Tibial artery (tissue), 4 donors: ENCODE results near the gene ARSG.

Source experiments
- DNase-seq, 2 donors: peaks; one replicate each; pipeline ENCODE4 v3.0.0-alpha.2; 2019
- H3K27ac ChIP-seq, 2 donors: fragments of 200-600 bp; sonication (generic) in 1 of 2; 1 replicate in 1 of 2; 2 replicates in 1 of 2; pipeline ENCODE4 v1.5.1; 2018 to 2019; ENCODE audit warnings: mild to moderate bottlenecking in 1 of 2
- H3K27me3 ChIP-seq, 2 donors: fragments of 200-600 bp; sonication (generic) in 1 of 2; one replicate each; pipeline versions ENCODE4 v1.5.1 to v1.6.0; 2016 to 2019
- H3K36me3 ChIP-seq, 3 donors: fragments of 200-600 bp; sonication (generic) in 2 of 3; one replicate each; pipeline ENCODE4 v1.5.1; 2016 to 2019; ENCODE audit warnings: mild to moderate bottlenecking in 2 of 3
- H3K4me1 ChIP-seq, 4 donors: fragments of 200-600 bp; sonication (generic) in 2 of 4; 1 replicate in 3 of 4; 2 replicates in 1 of 4; pipeline ENCODE4 v1.5.1; 2016 to 2019
- H3K4me3 ChIP-seq, 2 donors: fragments of 200-600 bp; sonication (generic) in 1 of 2; 1 replicate in 1 of 2; 2 replicates in 1 of 2; pipeline ENCODE4 v1.5.1; 2018 to 2019; ENCODE audit warnings: mild to moderate bottlenecking in 2 of 2
- H3K9me3 ChIP-seq, 3 donors: fragments of 200-600 bp; sonication (generic) in 1 of 3; one replicate each; pipeline ENCODE4 v1.5.1; 2016 to 2019
- CTCF ChIP-seq, 2 experiments: fragments of 200-600 bp in 1 of 2; fragments of 450-650 bp in 1 of 2; IDR thresholded peaks; one replicate each; pipeline ENCODE4 v1.5.1; 2017 to 2019; ENCODE audit warnings: antibody characterized with exemption in 2 of 2, mild to moderate bottlenecking in 1 of 2, moderate library complexity in 1 of 2
- intact Hi-C: fragments of 100-400 bp; cut with DNase I; formaldehyde crosslinking; loops from one replicate; pipeline ENCODE4 v1.15.0; 2023; ENCODE audit warnings: low total_unique reads

The ARSG gene

GRCh38 chr17:68387435-68388218 lies 96.3 kb downstream of the ARSG start:
- H3K36me3 ChIP-seq = no peaks in the 10 kb centered on the region
- intact Hi-C loops = no loop called here
- H3K27me3 ChIP-seq = no peaks in the 10 kb centered on the region
- TF ChIP-seq CTCF (IDR thresholded peaks at IDR 0.05) = no peak
- H3K9me3 ChIP-seq = no peaks in the 10 kb centered on the region
- H3K27ac ChIP-seq = no peak overlapping the region
- no peak for DNase-seq
- H3K4me1 ChIP-seq = peaks cover 0 to 3% (median 0%) of the 10 kb centered on the region in 4 donors
- no peak overlapping the region for H3K4me3 ChIP-seq

GRCh38 chr17:68389041-68389440 lies 97.7 kb downstream of the ARSG start:
- no peaks in the 10 kb centered on the region for H3K27me3 ChIP-seq
- peaks cover 0 to 3% (median 0%) of the 10 kb centered on the region in 4 donors for H3K4me1 ChIP-seq
- intact Hi-C loops = no loop called here
- no peak overlapping the region for H3K4me3 ChIP-seq
- H3K27ac ChIP-seq = no peak overlapping the region
- TF ChIP-seq CTCF (IDR thresholded peaks at IDR 0.05) = no peak
- H3K36me3 ChIP-seq = no peaks in the 10 kb centered on the region
- no peak for DNase-seq
- H3K9me3 ChIP-seq = no peaks in the 10 kb centered on the region

- peak in 1 of 2 donors; percentile 65 for DNase-seq
- TF ChIP-seq CTCF (IDR thresholded peaks at IDR 0.05) = no peak
- intact Hi-C loops = no loop called here
- Histone ChIP-seq H3K4me1 (peaks cover 0 to 3% (median 0%) of the 10 kb centered on the region in 4 donors), H3K9me3 (peaks cover 0 to 5% (median 0%) of the 10 kb centered on the region in 3 donors), H3K27me3 (no peaks in the 10 kb centered on the region), H3K4me3 (no peak overlapping the region), H3K36me3 (no peaks in the 10 kb centered on the region), H3K27ac (no peak overlapping the region)
Measured at GRCh38 chr17:68390888-68391545, 99.7 kb downstream of the ARSG start.

GRCh38 chr17:68391561-68392268 lies 100.4 kb downstream of the ARSG start:
- H3K9me3 ChIP-seq = peaks cover 0 to 5% (median 0%) of the 10 kb centered on the region in 3 donors
- H3K4me1 ChIP-seq = peaks cover 0 to 3% (median 0%) of the 10 kb centered on the region in 4 donors
- no peak for DNase-seq
- H3K27ac ChIP-seq = no peak overlapping the region
- no peaks in the 10 kb centered on the region for H3K27me3 ChIP-seq
- no peak for TF ChIP-seq CTCF (IDR thresholded peaks at IDR 0.05)
- H3K4me3 ChIP-seq = no peak overlapping the region
- intact Hi-C loops = no loop called here
- H3K36me3 ChIP-seq = no peaks in the 10 kb centered on the region

DNA sequence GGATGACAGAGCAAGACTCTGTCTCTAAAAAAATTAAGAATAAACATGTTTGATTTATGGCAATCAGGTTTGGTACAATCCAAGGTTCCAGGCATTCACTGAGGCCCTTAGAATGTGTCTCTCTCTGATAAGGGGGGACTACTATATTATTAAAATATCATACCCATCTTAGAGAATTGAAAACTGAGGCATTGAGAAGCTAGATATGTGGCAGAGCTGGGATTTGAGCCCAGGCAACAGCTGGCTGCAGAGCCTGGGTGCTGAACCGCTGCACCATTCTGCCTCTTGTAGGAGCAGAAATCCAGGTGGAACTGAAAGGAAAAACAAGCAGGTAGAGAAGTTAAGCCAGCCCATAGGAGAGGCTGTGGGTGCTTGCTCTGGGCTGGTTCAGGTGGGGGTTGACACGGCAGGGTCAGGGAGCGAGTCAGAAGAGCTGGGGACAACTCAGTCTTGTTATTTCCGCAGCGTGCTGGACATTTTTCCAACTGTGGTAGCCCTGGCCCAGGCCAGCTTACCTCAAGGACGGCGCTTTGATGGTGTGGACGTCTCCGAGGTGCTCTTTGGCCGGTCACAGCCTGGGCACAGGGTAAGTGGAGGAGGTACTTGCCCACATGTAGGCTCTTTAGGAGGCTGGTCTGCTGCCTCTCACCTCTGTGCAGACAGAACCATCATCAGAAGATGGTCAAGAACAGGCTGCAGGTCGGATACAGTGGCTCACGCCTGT lies 103.5 kb downstream of the ARSG start:
- intact Hi-C loops = no loop called here
- Histone ChIP-seq H3K4me3 (no peak overlapping the region), H3K4me1 (peaks cover 0 to 2% (median 0%) of the 10 kb centered on the region in 4 donors), H3K27me3 (no peaks in the 10 kb centered on the region), H3K27ac (no peak overlapping the region), H3K36me3 (no peaks in the 10 kb centered on the region), H3K9me3 (peaks cover 0 to 5% (median 0%) of the 10 kb centered on the region in 3 donors)
- TF ChIP-seq CTCF (IDR thresholded peaks at IDR 0.05) = no peak
- DNase-seq = no peak
